Limb (tissue), 2 donors: Measurements from ENCODE around the gene AKR1C8.
"Not testable (repeated sequence)": the region's sequence is repeated elsewhere in the genome, so short reads cannot be mapped to it uniquely, and the experiment has no call there.

ENCODE experiments used
- DNase-seq, 2 donors: peaks; one replicate each; pipeline ENCODE4 v3.0.0-alpha.2; 2016; ENCODE audit errors: extremely low spot score in 2 of 2

AKR1C8 gene

DNA sequence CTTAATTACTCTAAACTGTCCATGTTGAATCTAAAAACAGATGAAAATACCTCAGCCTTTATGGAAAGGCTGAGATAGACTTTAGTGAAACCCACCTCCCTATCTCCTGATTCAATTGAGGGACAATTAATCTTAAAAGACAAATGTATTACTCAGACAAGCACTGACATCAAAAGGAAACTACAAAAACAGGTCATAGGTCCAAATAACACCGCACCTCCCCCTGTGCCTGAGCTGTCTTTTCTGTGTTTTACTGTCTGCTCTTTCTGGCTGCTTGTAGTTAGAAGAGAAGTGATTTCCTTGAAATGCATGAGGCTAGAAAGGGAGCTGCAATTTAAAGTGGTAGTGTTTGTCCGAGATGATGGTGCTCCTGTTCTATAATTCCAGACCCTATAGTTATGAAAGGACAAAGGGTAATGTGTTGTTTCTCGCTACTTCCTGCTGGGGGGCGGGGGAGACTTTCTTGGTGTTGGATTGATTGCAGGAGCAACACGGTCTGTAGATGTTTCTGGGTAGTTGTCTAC is 16.0 kb downstream of the AKR1C8 start:
- DNase-seq, result no peak

DNA sequence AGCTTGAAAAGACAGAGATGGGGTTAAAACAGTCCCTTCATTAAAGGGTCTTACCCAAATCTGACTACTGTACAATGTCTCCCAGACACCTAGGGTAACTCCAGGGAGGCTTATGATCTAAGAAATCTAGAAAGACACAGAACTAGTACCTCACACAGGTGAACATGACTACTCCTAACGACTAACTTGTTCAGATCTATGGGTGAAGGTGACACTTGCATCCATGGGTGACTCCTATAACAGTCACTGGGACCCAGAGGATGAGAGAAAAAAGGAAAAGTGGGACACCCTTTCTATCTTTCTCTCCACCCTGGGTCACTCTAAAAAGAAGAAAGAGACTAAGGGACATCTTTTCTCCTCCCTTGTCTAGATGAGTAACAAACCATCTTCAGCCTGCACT is 19.2 kb downstream of the AKR1C8 start:
- DNase-seq, result no peak

DNA sequence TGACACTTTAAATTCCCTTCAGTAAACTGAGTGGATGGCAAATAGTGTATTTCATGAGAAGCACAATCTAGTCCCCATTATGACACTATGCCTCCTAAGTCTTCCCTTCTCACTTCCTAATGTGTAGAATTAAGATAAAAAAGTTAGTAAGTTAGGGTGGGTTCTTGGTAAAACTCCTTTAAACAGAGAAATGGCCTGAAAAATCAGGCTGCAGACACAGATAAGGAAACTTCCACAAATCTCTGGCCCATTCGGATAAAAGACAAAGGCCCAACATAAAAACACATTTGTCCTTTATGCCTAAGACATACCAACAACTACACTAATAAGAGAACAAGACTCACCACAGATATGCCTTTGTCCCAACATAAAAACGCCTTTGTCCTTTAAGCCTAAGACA is 21.5 kb downstream of the AKR1C8 start:
- no peak for DNase-seq

DNA sequence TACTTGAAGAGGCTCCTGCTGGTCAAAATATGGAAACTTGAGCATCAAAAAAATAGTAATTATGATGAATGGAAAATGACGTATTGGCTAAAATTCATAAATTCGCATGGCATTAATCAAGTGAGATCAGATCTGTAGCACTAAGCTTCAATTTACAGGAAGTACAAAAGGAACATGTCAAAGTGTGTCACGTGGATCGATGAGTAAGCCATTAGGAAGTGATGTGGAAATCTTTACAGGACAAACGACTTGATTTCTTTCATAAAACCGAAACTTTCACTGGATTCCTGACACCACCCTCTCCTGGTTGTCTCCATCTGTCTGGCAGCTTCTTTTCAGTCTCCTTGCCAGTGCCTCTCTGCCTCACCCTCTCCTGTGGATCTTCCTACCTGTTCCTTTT is 25.8 kb downstream of the AKR1C8 start:
- DNase-seq, result no peak

DNA sequence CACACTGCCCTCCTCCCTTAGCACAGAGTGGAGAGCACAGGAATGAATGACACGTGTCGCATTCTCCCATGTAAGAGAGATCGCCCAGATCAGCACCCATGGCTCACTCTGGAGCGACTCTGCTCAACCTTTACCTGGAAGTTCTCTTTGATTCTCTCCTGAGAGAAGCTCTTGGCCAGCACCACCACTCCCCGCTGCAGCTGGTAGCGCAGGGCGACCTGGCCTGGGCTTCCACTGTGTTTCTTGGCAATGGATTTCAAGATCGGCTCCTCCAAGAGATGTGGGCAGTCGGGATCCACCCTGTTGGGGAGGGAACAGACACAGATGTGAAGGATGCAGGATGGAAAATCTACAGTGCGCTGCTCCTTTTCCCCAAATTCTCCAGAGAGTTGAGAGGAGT is 27.4 kb downstream of the AKR1C8 start:
- no peak for DNase-seq

DNA sequence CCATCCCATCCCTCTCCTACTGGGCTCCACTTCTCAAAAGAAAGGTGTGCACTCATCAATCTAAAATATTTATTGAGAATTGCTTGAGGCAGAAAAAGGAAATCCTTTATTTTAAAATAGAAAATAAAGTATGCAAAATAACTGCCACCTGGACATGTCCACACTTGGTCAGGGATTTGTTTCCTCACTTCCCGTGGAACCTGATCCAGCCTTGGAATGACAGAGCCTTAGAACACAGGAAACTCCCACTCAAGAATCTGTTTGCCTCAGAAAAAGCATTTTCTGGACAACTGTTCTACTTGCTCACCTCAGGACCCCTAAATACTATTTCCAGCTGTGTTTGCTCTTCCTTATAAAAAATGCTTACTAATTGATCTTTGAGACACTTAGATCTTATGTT is 29.0 kb downstream of the AKR1C8 start:
- no peak for DNase-seq

DNA sequence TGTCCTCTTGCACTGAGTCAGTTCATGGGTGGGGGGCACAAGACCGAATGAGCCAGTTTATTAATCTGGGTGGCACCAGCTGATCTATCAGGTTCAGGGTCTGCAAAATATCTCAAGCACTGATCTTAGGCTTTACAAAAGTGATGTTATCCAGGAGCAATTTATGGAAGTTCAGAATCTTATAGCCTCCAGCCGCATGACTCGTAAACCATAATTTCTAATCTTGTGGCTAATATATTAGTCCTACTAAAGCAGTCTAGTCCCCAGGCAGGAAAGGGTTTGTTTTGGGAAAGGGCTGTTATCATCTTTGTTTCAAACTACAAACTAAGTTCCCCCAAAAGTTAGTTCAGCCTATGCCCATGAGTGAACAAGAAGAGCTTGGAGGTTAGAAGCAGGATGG is 33.9 kb downstream of the AKR1C8 start:
- no peak for DNase-seq

DNA sequence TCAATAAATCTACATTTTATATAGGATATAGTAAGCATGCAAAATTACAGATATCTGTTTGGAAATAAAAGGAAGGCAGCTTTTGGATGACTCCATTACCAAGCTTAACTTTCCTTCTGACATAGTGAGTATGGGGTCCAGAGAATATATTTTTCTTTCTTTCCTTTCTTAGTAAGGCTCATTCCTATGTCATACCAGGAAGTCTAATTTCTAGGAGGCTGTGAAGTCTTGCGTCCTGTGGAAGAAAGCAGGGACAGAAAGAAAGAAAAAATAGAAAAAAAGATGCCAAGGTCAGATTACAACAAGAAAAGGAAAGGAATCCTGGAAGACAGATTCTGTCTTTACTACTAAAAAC is 36.3 kb downstream of the AKR1C8 start:
- DNase-seq, result no peak

DNA sequence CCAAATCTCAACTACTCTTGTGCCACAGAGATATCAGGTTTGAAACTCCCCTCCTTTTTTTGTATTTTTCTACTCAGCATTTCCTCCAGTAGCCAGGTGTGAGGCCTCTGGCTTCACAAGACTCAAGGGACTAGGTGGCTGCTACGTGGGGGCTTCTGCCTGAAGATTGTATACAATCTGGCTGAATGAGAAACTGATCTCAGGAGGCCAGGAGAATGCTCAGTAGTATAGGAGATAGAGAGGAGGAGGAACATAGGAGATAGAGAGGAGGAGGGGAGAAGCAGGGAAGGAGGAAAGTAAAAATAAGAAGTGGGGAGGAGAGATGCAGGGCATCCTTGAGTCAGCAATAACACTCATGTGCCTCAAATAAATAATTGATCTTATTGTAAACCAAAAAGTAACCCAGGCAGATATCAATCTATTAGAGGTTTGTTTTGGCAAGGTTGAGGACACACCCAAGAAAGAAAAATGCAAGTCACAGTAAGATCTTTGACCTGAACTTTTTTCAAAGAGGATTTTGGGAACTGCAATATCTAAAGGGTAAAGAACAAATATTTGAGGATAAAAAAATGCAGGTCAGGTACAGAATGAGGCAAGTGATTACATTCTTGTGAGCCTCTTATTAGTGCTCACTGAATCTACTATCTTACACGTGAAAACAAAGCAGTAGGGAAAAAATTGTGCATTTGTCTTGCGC is 36.8 kb downstream of the AKR1C8 start:
- DNase-seq, result no peak

DNA sequence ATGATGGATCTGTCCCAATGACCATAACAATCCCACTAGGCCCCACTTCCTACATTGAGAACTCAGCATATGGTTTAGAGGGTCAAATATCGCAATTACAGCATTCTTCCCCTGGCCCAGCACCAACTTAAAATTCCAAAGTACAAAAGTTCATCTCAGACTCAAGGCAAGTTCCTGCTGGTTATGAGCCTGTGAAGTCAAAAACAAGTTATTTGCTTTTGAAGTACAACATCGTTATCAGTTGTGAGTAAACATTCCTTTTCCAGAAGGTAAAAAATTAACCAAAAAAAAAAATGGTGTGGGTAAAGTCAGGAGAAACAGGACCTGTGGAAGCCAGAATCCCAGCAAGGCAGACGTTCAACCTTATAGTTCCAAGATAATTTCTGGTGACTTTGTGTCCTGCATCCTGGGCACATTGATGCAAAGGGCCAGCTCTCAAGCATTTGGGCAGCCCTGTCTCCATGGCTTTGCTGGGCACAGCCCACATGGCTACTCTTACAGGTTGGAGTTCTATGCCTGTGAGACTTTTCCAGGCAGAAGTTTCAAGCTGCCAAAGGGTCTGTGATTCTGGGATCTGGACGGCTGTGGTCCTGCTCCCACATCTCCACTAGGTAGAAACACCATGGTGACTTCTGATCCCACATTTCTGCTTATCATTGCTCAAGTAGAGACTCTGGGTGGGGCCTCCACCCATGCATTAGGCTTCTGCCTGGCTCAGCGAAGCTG is 37.5 kb downstream of the AKR1C8 start:
- peak in 1 of 2 donors; percentile 1 for DNase-seq

DNA sequence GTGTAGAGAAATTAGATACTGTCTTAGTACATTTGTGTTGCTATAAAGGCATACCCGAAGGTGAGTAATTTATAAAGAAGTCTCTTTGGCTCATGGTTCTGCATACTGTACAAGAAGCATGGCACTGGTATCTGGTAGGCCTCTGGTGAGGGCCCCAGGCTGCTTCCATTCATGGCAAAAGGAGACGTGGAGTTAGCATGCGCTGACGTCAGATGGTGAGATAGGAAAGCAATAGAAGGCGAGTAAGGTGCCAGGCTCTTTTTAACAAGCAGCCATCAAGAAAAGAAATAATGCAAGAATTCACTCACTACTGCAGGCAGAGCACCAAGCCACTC is 38.1 kb downstream of the AKR1C8 start:
- DNase-seq, result no peak

DNA sequence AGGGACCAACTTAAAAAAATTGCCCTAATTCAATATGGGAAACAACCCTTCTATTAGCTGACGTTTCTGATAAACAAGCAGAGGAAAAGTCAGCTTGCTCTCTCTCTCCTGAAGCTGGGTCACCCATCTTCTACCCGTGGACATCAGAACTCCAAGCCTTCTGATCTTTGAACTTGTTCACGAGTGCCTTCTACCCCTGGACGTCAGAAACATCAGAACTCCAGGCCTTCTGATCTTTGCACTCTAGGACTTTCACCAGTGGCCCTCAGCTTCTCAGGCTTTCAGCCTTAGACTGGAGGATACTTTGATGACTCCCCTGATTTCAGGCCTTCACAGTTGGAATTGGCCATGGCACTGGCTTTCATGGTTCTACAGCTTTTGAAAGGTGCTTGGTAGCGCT is 41.8 kb downstream of the AKR1C8 start:
- DNase-seq, result no peak

DNA sequence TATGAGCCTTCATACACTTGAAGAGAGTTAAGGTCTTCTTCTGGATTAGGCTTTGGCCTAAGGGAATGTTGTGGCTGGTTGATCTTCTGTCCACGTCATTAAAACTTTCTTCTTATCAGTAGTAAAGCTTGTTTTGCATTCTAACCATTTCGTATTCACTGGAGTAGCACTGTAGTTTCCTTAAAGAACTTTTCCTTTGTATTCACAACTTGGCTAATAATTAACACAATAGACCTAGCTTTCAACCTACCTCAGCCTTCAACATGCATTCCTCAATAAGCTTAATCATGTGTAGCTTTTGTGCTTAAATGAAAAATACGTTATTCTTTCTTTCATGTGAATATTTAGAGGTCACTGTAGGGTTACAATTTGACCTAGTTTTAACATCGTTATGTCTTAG is 42.8 kb downstream of the AKR1C8 start:
- DNase-seq, result no peak

DNA sequence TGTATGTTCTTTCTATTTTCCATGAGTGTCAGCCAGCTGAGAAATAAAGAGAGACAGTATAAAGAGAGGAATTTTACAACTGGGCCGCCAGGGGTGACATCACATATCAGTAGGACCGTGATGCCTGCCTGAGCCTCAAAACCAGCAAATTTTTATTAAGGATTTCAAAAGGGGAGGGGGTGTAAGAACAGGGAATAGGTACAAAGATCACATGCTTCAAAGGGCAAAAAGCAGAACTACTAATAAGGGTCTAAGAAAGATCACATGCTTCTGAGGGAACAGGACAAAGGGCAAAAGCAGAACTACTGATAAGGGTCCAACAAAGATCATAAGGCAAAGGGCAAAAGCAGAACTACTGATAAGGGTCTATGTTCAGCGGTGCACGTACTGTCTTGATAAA is 47.3 kb downstream of the AKR1C8 start:
- not testable (repeated sequence) for DNase-seq

DNA sequence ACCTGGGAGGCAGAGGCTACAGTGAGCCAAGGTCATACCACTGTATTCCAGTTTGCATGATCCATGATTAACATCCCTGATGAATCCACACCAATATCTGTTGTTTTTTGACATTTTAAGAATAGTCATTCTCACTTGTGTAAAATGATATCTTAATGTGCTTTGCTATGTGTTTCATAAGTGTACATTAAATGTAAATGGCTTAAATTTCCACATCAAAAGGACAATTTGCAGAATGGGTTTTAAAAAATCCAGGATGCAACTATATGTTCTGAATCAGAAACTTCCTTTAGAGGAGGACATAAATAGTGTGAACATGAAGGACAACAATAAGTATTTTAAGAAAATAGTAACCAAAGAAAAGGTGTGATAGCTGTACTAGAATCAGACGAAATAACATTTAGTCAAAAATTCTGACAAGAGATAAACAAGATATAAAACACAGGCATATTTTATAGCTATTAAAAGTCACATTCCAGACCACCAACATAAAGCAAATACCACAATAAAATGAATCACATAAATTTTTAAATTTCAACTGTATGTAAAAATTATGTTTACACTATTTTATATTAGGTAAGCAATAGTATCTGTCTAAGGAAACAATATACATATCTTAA is 48.4 kb downstream of the AKR1C8 start:
- no peak for DNase-seq

DNA sequence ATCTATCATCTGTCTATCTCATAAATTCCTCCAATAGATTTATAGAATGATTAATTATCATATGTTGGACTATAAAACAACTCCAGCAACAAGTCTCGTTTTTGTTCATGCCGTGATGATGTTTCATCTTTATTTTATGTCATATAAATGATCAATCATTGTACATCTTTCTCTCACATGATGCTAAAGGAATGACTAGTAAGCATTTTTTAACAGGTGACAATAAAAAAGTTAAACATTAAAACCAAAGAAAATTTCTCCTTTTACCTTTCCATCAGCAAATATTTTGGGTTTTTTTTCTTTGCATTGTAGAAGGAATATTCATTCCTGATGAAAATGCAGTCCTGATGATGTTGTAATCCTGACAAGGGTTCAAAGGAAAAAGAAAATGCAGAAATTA is 49.4 kb downstream of the AKR1C8 start:
- DNase-seq, result no peak

DNA sequence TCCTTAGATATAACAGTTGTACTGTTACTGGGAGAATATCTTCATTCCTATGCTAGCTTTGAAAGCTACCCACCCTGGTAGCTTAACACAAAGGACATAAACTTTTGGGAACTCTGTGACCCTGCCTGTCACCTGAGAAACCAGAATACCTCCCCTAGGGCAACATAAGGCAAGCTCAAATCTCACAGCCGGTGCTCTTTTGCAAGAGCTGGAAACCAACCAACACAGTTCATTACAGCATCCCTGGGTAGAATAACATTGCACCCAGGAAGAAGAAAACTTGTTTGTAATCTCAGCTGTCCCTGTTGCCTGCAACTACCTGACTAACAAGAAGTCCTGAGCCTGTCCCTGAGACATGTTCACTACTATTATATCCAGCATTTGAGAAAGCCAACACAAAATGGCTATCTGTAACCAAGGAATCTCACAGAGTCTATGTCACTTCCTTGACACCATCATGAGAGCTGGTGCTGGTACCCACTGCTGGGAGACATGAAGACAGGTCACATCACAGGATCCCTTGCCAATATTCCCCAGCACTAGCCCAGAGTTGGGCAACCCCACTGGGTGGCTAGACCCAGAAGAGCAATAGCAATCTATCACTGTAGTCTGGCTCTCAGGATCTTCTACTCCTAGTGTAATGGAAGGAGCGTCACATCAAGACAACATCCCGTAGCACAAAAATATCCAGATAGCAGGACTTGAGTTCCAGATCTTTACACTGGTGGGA is 59.5 kb downstream of the AKR1C8 start:
- DNase-seq, result no peak

DNA sequence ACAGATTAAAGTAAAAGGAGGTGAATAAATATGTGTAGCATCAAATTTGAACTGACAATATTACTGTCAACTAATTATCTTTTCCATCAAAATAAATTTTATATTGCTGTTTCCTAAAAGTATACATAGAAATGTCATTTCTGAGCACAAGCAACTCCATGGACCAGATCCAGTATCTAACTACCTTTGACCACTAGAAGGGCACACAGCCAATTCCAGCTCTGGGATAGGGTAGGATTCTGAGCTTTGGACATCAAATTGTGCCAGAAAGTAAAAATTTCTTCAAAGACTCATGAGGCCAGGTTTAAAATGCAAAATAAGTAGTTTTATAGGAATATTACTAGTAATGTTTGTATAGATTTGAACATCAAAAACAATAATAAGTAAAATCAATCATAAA is 61.1 kb downstream of the AKR1C8 start:
- DNase-seq, result no peak

DNA sequence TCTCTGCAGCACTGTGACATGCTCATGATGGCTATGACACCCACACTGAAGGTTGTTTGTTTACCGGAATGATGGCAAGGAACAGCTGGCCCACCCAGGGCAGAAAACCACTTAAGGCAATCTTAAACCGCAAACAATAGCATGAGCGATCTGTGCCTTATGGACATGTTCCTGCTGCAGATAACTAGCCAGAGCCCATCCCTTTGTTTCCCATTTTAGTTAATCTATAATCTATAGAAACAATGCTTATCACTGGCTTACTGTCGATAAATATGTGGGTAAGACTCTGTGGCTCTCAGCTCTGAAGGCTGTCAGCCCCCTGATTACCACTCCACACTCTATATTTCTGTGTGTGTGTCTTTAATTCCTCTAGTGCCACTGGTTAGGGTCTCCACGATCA is 65.0 kb downstream of the AKR1C8 start:
- DNase-seq, result not testable (repeated sequence)

DNA sequence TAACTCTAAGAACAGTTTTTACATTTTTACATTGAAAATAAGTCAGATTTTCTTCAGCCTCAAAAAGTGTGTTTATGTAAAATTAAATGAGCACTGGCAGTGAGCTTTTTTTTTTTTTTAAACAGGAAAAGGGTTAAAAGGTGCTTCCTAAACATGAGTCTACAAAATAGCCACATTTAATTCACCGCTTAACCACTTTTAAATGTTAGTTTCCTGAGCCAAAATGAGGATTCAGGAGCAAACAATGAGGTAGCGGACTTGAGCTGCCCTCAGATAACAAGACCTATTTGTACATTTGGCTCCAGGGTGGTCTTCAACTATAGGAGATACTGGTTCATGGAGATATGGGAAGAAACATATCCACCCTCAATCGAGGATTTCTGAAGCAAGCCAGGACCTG is 67.9 kb downstream of the AKR1C8 start:
- no peak for DNase-seq

DNA sequence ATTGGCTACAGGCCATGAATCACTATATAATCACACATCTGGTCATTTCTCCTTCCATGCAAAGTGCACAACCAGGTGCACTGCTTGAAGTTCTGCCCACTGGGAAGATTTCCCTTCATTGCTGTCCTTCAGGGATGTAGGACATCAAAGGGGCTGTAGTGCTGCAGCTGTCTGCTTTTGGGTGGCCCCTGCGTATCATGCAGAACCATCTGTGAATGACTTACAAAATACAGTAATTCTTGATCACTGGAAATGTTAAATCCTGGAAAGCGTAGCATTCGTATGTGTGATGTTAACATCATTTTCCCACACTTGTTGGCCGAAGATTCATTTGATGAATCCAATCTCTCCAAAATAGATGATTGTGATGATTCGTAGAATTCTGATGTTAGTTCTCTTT is 68.3 kb downstream of the AKR1C8 start:
- DNase-seq, result no peak

DNA sequence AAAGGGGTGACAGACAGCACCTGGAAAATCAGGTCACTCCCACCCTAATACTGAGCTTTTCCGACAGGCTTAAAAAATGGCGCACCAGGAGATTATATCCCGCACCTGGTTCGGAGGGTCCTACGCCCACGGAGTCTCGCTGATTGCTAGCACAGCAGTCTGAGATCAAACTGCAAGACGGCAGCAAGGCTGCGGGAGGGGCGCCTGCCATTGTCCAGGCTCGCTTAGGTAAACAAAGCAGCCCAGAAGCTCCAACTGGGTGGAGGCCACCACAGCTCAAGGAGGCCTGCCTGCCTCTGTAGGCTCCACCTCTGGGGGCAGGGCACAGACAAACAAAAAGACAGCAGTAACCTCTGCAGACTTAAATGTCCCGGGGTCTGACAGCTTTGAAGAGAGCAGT is 75.1 kb downstream of the AKR1C8 start:
- not testable (repeated sequence) for DNase-seq
